Sigmoid colon (tissue), 4 donors: ENCODE results near the gene CXCR3.

Source experiments
- EP300 ChIP-seq, 4 donors: sonication (generic); formaldehyde crosslinking; IDR thresholded peaks; one replicate each; pipeline ENCODE4 v1.6.1; 2017; ENCODE audit warnings: antibody characterized with exemption in 4 of 4
- POLR2A ChIP-seq, 2 donors: fragments of 450-650 bp; IDR thresholded peaks; one replicate each; pipeline ENCODE4 v1.6.1; 2016; ENCODE audit warnings: antibody characterized with exemption in 2 of 2, mild to moderate bottlenecking in 2 of 2, moderate library complexity in 2 of 2
- POLR2AphosphoS5 ChIP-seq, 4 donors: sonication (generic); formaldehyde crosslinking; IDR thresholded peaks; one replicate each; pipeline ENCODE4 v1.6.1; 2017; ENCODE audit warnings: antibody characterized with exemption in 4 of 4
- TF ChIP-seq, protein P1 (sequence below), 4 experiments: fragments of 450-650 bp in 3 of 4; fragments of 200-600 bp in 1 of 4; IDR thresholded peaks; one replicate each; pipeline ENCODE4 v1.5.1; 2016 to 2019; ENCODE audit warnings: antibody characterized with exemption in 4 of 4, mild to moderate bottlenecking in 3 of 4, moderate library complexity in 2 of 4

DNA sequence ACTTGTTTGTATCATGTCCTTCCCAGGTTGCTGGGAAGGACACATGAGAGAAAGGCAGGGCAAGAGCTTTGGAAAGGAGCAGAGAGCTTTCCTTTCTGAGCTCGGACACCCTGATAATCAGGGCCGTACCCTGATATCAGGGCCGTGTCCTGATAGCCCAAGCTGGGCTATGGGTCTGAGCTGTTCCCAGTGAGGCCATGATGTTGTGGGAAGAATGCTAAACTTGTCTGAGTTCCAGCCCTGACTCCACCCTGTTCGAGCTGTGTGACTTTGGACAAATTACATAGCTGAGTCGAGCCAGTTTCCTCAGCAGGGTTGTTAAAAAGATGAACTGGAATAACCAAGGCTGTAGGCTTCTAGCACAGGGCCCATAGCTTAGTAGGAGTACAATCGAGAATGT lies 3.3 kb upstream of the CXCR3 start:
- TF ChIP-seq POLR2AphosphoS5 (IDR thresholded peaks at IDR 0.05) (no peak), EP300 (IDR thresholded peaks at IDR 0.05) (no peak), POLR2A (IDR thresholded peaks at IDR 0.05) (no peak)
- TF ChIP-seq, protein P1, sequence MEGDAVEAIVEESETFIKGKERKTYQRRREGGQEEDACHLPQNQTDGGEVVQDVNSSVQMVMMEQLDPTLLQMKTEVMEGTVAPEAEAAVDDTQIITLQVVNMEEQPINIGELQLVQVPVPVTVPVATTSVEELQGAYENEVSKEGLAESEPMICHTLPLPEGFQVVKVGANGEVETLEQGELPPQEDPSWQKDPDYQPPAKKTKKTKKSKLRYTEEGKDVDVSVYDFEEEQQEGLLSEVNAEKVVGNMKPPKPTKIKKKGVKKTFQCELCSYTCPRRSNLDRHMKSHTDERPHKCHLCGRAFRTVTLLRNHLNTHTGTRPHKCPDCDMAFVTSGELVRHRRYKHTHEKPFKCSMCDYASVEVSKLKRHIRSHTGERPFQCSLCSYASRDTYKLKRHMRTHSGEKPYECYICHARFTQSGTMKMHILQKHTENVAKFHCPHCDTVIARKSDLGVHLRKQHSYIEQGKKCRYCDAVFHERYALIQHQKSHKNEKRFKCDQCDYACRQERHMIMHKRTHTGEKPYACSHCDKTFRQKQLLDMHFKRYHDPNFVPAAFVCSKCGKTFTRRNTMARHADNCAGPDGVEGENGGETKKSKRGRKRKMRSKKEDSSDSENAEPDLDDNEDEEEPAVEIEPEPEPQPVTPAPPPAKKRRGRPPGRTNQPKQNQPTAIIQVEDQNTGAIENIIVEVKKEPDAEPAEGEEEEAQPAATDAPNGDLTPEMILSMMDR (IDR thresholded peaks at IDR 0.05), result no peak
